K562 (cell line): ENCODE results near the gene ARF1. TPM values are rescaled to one million over a fixed set of nuclear protein-coding genes. Genes with fewer than 3 reads are reported as not detected.
A peak's percentile ranks its signal among the peaks of the same experiment; 100 is the strongest.

ENCODE experiments used
- BACH1 ChIP-seq: fragments of 200-800 bp; sonication (Bioruptor generic); IDR thresholded peaks from 2 replicates; pipeline ENCODE4 v1.6.1; 2016; ENCODE audit warnings: missing genetic modification characterization, missing compliant biosample characterization
- CBFA2T3 ChIP-seq: fragments of 450-650 bp; IDR thresholded peaks from 2 replicates; pipeline ENCODE4 v1.6.1; 2017
- CCNT2 ChIP-seq: IDR thresholded peaks from 2 replicates; pipeline ENCODE4 v1.6.1; 2011; ENCODE audit warnings: borderline replicate concordance, low read depth, mild to moderate bottlenecking, moderate library complexity, mixed read lengths, low read length; ENCODE audit not compliant: insufficient read length; ENCODE audit errors: extremely low read depth
- E2F3 ChIP-seq: fragments of 250-450 bp; sonication (Bioruptor Pico); IDR thresholded peaks from 2 replicates; pipeline ENCODE4 v1.4.0; 2020; ENCODE audit warnings: mild to moderate bottlenecking
- FOXJ2 ChIP-seq: fragments of 200-800 bp; sonication (Bioruptor generic); IDR thresholded peaks from 2 replicates; pipeline ENCODE4 v1.6.1; 2016; ENCODE audit warnings: missing genetic modification characterization, missing compliant biosample characterization
- FOXK2 ChIP-seq, 2 experiments: fragments of 450-650 bp; IDR thresholded peaks in 1 of 2; conservative IDR thresholded peaks in 1 of 2; 2 replicates each; pipeline ENCODE4 v1.6.1; 2016; ENCODE audit warnings: low read depth in 2 of 2, mild to moderate bottlenecking in 1 of 2
- KDM1A ChIP-seq, 2 experiments: fragments of 450-650 bp; IDR thresholded peaks; 2 replicates each; pipeline ENCODE4 v1.6.1; 2016; ENCODE audit warnings: mild to moderate bottlenecking in 2 of 2
- MCM2 ChIP-seq: fragments of 450-650 bp; IDR thresholded peaks from 2 replicates; pipeline ENCODE4 v1.6.1; 2017; ENCODE audit warnings: low read depth, mild to moderate bottlenecking
- OTX1 ChIP-seq: fragments of 450-650 bp; formaldehyde crosslinking; IDR thresholded peaks from 2 replicates; pipeline ENCODE4 v1.4.0; 2022; ENCODE audit warnings: mild to moderate bottlenecking
- SMARCA4 ChIP-seq: fragments of 450-650 bp; IDR thresholded peaks from 2 replicates; pipeline ENCODE4 v1.6.1; 2016
- SP2 ChIP-seq: IDR thresholded peaks from 2 replicates; pipeline ENCODE4 v1.6.1; 2011; ENCODE audit warnings: mild to moderate bottlenecking, low read depth, low read length, moderate library complexity; ENCODE audit not compliant: poor library complexity, severe bottlenecking; ENCODE audit errors: extremely low read depth
- STAG1 ChIP-seq: sonication (generic); formaldehyde crosslinking; IDR thresholded peaks from 2 replicates; pipeline ENCODE4 v1.5.0; 2020; ENCODE audit warnings: missing genetic modification reagents, borderline replicate concordance
- YY1 ChIP-seq, 3 experiments: IDR thresholded peaks; 2 replicates each; pipeline ENCODE4 v1.6.1; 2011; ENCODE audit warnings: low read length in 2 of 3, mild to moderate bottlenecking in 2 of 3, moderate library complexity in 2 of 3, borderline replicate concordance in 1 of 3, control low read depth in 1 of 3, low read depth in 1 of 3; ENCODE audit not compliant: insufficient read depth in 3 of 3, insufficient replicate concordance in 2 of 3, control insufficient read depth in 1 of 3, insufficient read length in 1 of 3; ENCODE audit errors: extremely low read depth in 1 of 3
- ZNF431 ChIP-seq: sonication (generic); formaldehyde crosslinking; IDR thresholded peaks from 2 replicates; pipeline ENCODE4 v1.8.0; 2022; ENCODE audit warnings: mild to moderate bottlenecking, missing genetic modification reagents
- ZNF609 ChIP-seq: sonication (generic); formaldehyde crosslinking; IDR thresholded peaks from 2 replicates; pipeline ENCODE4 v1.8.1; 2023; ENCODE audit warnings: missing genetic modification reagents, mild to moderate bottlenecking, borderline replicate concordance
- polyA plus RNA-seq, 8 experiments: library from polyadenylated mRNA; depleted of rRNA in 4 of 8; stranded (reverse) in 5 of 8; unstranded in 3 of 8; fragments of >200 nt; fragmentation: Nextera tagmentation in 2 of 8; fragmentation: Illumina TruSeq in 1 of 8; extraction: Ambion mirVana in 2 of 8; extraction: Trizol in 1 of 8; gene quantifications; 2 replicates each; pipeline versions ENCODE4 v1.2.1 to v1.2.3, GENCODE V29; 2011 to 2014; ENCODE audit warnings: inconsistent platforms in 1 of 8, missing spikeins in 1 of 8
- total RNA-seq, 7 experiments: library from RNA; depleted of rRNA in 6 of 7; stranded (reverse); fragments of >200 nt in 6 of 7; fragmentation: Illumina TruSeq in 2 of 7; extraction: Trizol in 2 of 7; gene quantifications; 2 replicates each; pipeline versions ENCODE4 v1.2.1 to v1.2.3, GENCODE V29; 2011 to 2021; ENCODE audit warnings: low replicate concordance in 1 of 7
- TF ChIP-seq, protein P1 (sequence below): sonication (generic); formaldehyde crosslinking; IDR thresholded peaks from 2 replicates; pipeline ENCODE4 v1.9.0; 2022; ENCODE audit warnings: mild to moderate bottlenecking, missing genetic modification reagents
- TF ChIP-seq, protein P2 (sequence below): fragments of 450-650 bp; formaldehyde crosslinking; IDR thresholded peaks from 2 replicates; pipeline ENCODE4 v1.4.0; 2022; ENCODE audit warnings: missing genetic modification characterization
- TF ChIP-seq, protein P3 (sequence below): sonication (generic); formaldehyde crosslinking; IDR thresholded peaks from 2 replicates; pipeline ENCODE4 v1.8.1; 2022; ENCODE audit warnings: missing genetic modification reagents

The ARF1 gene
- total and polyA plus RNA-seq, 9 of the 15 experiments (the other 6 are each of a cell fraction or from before 2014, with no cell fraction given), result 69.8 to 593 (median 325) TPM

DNA sequence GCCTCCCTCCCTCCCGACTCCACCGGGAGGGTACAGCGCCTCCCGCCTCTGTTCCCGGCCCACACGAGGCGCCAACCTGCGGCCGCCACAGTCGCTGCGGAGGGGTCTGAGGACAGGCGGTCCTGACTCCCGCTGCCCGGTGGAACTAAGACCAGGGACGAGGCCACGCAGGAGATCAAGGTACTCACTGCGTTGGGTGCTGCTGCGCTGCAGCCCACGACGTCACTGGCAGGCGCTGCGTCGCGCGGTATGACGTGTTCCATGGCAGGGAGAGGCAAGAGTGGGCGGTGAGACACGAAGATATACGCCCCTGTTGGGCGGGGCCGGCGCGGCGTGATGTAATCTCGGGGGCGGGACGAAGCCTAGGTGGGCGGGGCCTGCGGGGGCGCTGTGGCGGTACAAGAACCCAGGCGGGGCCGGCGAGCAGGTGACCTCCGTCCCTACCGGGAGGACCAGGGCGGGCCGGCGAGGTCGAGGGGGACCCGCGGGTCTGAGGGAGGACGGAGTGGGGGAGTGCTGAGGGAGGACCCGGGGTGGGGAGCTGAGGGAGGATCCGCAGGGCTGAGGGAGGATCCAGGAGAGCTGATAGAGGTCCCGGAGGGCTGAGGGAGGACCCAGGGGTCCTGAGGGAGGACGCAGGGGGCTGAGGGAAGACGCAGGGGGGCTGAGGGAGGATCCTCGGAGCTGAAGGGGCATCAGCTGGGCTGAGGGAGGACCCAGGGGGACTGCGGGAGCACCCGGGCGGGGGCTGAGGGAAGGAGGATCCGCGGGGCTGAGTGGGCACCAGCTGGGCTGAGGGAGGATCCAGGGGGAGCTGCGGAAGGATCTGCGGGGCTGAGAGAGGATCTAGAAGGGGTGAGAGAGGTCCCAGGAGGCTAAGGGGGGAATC is 26.8 kb downstream of the ARF1 start, which contains the start of gene MRPL55 (continued):
- TF ChIP-seq ZNF609, result 0 out of 2 replicates have a peak, but pooled peaks have one; percentile 50
- TF ChIP-seq YY1 (IDR thresholded peaks at IDR 0.05; ENCODE audit: borderline replicate concordance in 1 of 3, control insufficient read depth in 1 of 3, extremely low read depth in 1 of 3, insufficient read depth in 3 of 3, insufficient read length in 1 of 3, insufficient replicate concordance in 2 of 3, low read depth in 1 of 3, low read length in 2 of 3), result peak in 2 of 3 experiments; percentile 52 to 69
- TF ChIP-seq BACH1, result no peak
- 0 out of 2 replicates have a peak, but pooled peaks have one; percentile 12 for TF ChIP-seq STAG1 (CRISPR knock-in tag)
- TF ChIP-seq, protein P1, sequence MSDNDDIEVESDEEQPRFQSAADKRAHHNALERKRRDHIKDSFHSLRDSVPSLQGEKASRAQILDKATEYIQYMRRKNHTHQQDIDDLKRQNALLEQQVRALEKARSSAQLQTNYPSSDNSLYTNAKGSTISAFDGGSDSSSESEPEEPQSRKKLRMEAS (CRISPR knock-in tag), result peak; percentile 67; the same call in 1 of the 2 replicates
- TF ChIP-seq, protein P2, sequence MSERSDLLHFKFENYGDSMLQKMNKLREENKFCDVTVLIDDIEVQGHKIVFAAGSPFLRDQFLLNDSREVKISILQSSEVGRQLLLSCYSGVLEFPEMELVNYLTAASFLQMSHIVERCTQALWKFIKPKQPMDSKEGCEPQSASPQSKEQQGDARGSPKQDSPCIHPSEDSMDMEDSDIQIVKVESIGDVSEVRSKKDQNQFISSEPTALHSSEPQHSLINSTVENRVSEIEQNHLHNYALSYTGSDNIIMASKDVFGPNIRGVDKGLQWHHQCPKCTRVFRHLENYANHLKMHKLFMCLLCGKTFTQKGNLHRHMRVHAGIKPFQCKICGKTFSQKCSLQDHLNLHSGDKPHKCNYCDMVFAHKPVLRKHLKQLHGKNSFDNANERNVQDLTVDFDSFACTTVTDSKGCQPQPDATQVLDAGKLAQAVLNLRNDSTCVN (CRISPR knock-in tag), result 0 out of 2 replicates have a peak, but pooled peaks have one; percentile 34
- TF ChIP-seq MCM2, result peak; percentile 87
- 0 out of 2 replicates have a peak, but pooled peaks have one; percentile 26 for TF ChIP-seq SMARCA4
- TF ChIP-seq KDM1A (IDR thresholded peaks at IDR 0.05), result no peak
- TF ChIP-seq FOXJ2 (tag), result no peak
- peak; percentile 71 for TF ChIP-seq CCNT2
- TF ChIP-seq FOXK2 (conservative IDR thresholded peaks at IDR 0.05 in 1 of 2, IDR thresholded peaks at IDR 0.05 in 1 of 2; ENCODE audit: low read depth in 2 of 2), result peak; percentile 91 to 92
- 0 out of 2 replicates have a peak, but pooled peaks have one; percentile 62 for TF ChIP-seq ZNF431 (CRISPR knock-in tag)
- peak; percentile 59; the same call in 1 of the 2 replicates for TF ChIP-seq E2F3 (CRISPR knock-in tag)
- TF ChIP-seq SP2, result peak; percentile 7
- TF ChIP-seq, protein P3, sequence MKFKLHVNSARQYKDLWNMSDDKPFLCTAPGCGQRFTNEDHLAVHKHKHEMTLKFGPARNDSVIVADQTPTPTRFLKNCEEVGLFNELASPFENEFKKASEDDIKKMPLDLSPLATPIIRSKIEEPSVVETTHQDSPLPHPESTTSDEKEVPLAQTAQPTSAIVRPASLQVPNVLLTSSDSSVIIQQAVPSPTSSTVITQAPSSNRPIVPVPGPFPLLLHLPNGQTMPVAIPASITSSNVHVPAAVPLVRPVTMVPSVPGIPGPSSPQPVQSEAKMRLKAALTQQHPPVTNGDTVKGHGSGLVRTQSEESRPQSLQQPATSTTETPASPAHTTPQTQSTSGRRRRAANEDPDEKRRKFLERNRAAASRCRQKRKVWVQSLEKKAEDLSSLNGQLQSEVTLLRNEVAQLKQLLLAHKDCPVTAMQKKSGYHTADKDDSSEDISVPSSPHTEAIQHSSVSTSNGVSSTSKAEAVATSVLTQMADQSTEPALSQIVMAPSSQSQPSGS (CRISPR knock-in tag), result no peak; the same call in 1 of the 2 replicates
- TF ChIP-seq OTX1, result peak; percentile 22; the same call in 1 of the 2 replicates
- 0 out of 2 replicates have a peak, but pooled peaks have one; percentile 15 for TF ChIP-seq CBFA2T3
